IMR-90 (cell line): ENCODE measurements around the gene PKDCC. TPM values are rescaled to one million over a fixed set of nuclear protein-coding genes. Genes with fewer than 3 reads are reported as not detected.

Source experiments
- ATAC-seq: fragments of 200-7000 bp; cut with Tn5 transposase; 2 replicates; pipeline ENCODE4 v1.9.1; 2020; ENCODE audit warnings: low read depth, mild to moderate bottlenecking, moderate library complexity
- BruUV-seq: library from RNA; stranded (reverse); fragments of 400-500 nt; replicated peaks from 2 replicates; lab custom pipeline; 2021; lab: Mats Ljungman, UMichigan
- CTCF ChIA-PET: fragments of 300-600 bp; formaldehyde crosslinking; extraction: SDS; loops from one replicate; lab custom pipeline; 2021; ENCODE audit warnings: antibody characterized with exemption; lab: Yijun Ruan, JAX
- POLR2A ChIA-PET: fragments of 300-600 bp; sonication (Branson Sonifier 250); formaldehyde crosslinking; loops from one replicate; lab custom pipeline; 2022; ENCODE audit warnings: antibody characterized with exemption; ENCODE audit not compliant: unreplicated experiment; lab: Charles Lee
- DNase-seq: peaks from one replicate; pipeline ENCODE4 v3.0.0; 2013
- H2AFZ ChIP-seq: replicated peaks from 2 replicates; pipeline ENCODE3; 2013; ENCODE audit warnings: low read length, mild to moderate bottlenecking; ENCODE audit not compliant: poor library complexity
- H2AK5ac ChIP-seq: 2 replicates; pipeline ENCODE4 v1.6.1; 2013; ENCODE audit warnings: low read depth, low read length, inconsistent platforms
- H2AK9ac ChIP-seq: replicated peaks from 2 replicates; pipeline ENCODE3; 2013; ENCODE audit warnings: mild to moderate bottlenecking, low read depth, low read length, moderate library complexity; ENCODE audit not compliant: poor library complexity
- H2BK120ac ChIP-seq: 2 replicates; pipeline ENCODE4 v1.6.1; 2013; ENCODE audit warnings: low read depth, low read length, inconsistent platforms
- H2BK15ac ChIP-seq: 3 replicates; pipeline ENCODE4 v1.6.1; 2013; ENCODE audit warnings: low read depth, low read length, inconsistent platforms
- H2BK20ac ChIP-seq: 2 replicates; pipeline ENCODE4 v1.6.1; 2013; ENCODE audit warnings: low read depth, mild to moderate bottlenecking, inconsistent platforms, low read length, moderate library complexity
- H2BK5ac ChIP-seq: 2 replicates; pipeline ENCODE4 v1.6.1; 2013; ENCODE audit warnings: mild to moderate bottlenecking, low read depth, low read length, inconsistent platforms; ENCODE audit not compliant: poor library complexity, severe bottlenecking
- H3K14ac ChIP-seq: replicated peaks from 2 replicates; pipeline ENCODE4 v1.6.1; 2013; ENCODE audit warnings: low read depth, low read length, inconsistent platforms
- H3K18ac ChIP-seq: 2 replicates; pipeline ENCODE4 v1.6.1; 2013; ENCODE audit warnings: low read depth, low read length, control low read depth
- H3K23ac ChIP-seq: 2 replicates; pipeline ENCODE4 v1.6.1; 2013; ENCODE audit warnings: low read depth, low read length, inconsistent platforms
- H3K27ac ChIP-seq: 2 replicates; pipeline ENCODE4 v1.5.1; 2013; ENCODE audit warnings: mild to moderate bottlenecking, control low read depth, low read length; ENCODE audit not compliant: insufficient read depth
- H3K27me3 ChIP-seq: 2 replicates; pipeline ENCODE4 v1.6.1; 2013; ENCODE audit warnings: low read length; ENCODE audit not compliant: control insufficient read depth, insufficient read depth
- H3K36me3 ChIP-seq: 2 replicates; pipeline ENCODE4 v1.6.1; 2013; ENCODE audit warnings: low read length, mixed read lengths; ENCODE audit not compliant: control insufficient read depth, insufficient read depth
- H3K4ac ChIP-seq: 2 replicates; pipeline ENCODE4 v1.6.1; 2013; ENCODE audit warnings: low read depth, low read length, inconsistent platforms
- H3K4me1 ChIP-seq: 2 replicates; pipeline ENCODE4 v1.6.1; 2013; ENCODE audit warnings: low read length, mixed read lengths; ENCODE audit not compliant: control insufficient read depth, insufficient read depth
- H3K4me2 ChIP-seq: 2 replicates; pipeline ENCODE4 v1.6.1; 2013; ENCODE audit warnings: low read depth, mild to moderate bottlenecking, control low read depth, low read length, moderate library complexity
- H3K4me3 ChIP-seq: 2 replicates; pipeline ENCODE4 v1.5.1; 2013; ENCODE audit warnings: low read depth, mild to moderate bottlenecking, control low read depth, low read length, moderate library complexity; ENCODE audit not compliant: insufficient read depth
- H3K56ac ChIP-seq: 2 replicates; pipeline ENCODE4 v1.6.1; 2013; ENCODE audit warnings: low read length, inconsistent platforms; ENCODE audit not compliant: insufficient read depth; ENCODE audit errors: extremely low read depth
- H3K79me1 ChIP-seq, 2 experiments: 2 replicates each; pipeline ENCODE4 v1.6.1; 2013; ENCODE audit warnings: low read length in 2 of 2, inconsistent platforms in 1 of 2, low read depth in 1 of 2
- H3K9ac ChIP-seq: 2 replicates; pipeline ENCODE4 v1.6.1; 2013; ENCODE audit warnings: low read depth, low read length, control low read depth
- H3K9me1 ChIP-seq: 2 replicates; pipeline ENCODE4 v1.6.1; 2013; ENCODE audit warnings: low read length, inconsistent platforms; ENCODE audit not compliant: insufficient read depth
- H3K9me3 ChIP-seq: 2 replicates; pipeline ENCODE4 v1.6.1; 2013; ENCODE audit warnings: low read length; ENCODE audit not compliant: control insufficient read depth, insufficient read depth
- H4K20me1 ChIP-seq: 2 replicates; pipeline ENCODE4 v1.6.1; 2013; ENCODE audit warnings: low read length, inconsistent platforms; ENCODE audit not compliant: insufficient read depth
- H4K5ac ChIP-seq: 2 replicates; pipeline ENCODE4 v1.6.1; 2013; ENCODE audit warnings: mild to moderate bottlenecking, low read depth, low read length, control low read depth
- H4K8ac ChIP-seq, 2 experiments: 2 replicates each; pipeline ENCODE4 v1.6.1; 2013; ENCODE audit warnings: low read depth in 2 of 2, low read length in 2 of 2, control low read depth in 1 of 2, inconsistent platforms in 1 of 2
- H4K91ac ChIP-seq: 2 replicates; pipeline ENCODE4 v1.6.1; 2013; ENCODE audit warnings: low read depth, low read length, inconsistent platforms; ENCODE audit not compliant: insufficient read depth
- BHLHE40 ChIP-seq: fragments of 150-350 bp; IDR thresholded peaks from 2 replicates; pipeline ENCODE4 v1.6.1; 2016; ENCODE audit warnings: mild to moderate bottlenecking, low read depth, low read length
- CEBPB ChIP-seq: IDR thresholded peaks from 2 replicates; pipeline ENCODE4 v1.6.1; 2012; ENCODE audit warnings: low read depth, low read length, improper control_type of control experiment
- CHD1 ChIP-seq: IDR thresholded peaks from 2 replicates; pipeline ENCODE4 v1.6.1; 2012; ENCODE audit warnings: low read depth, low read length, improper control_type of control experiment
- ELK1 ChIP-seq: fragments of 150-350 bp; IDR thresholded peaks from 2 replicates; pipeline ENCODE4 v1.6.1; 2016; ENCODE audit warnings: low read depth, mild to moderate bottlenecking, low read length, moderate library complexity, borderline replicate concordance
- FOS ChIP-seq: fragments of 150-350 bp; IDR thresholded peaks from 2 replicates; pipeline ENCODE4 v1.6.1; 2016; ENCODE audit warnings: low read depth, low read length
- MAFK ChIP-seq: IDR thresholded peaks from 2 replicates; pipeline ENCODE4 v1.6.1; 2012; ENCODE audit warnings: low read depth, low read length, improper control_type of control experiment
- MAZ ChIP-seq: IDR thresholded peaks from 2 replicates; pipeline ENCODE4 v1.6.1; 2012; ENCODE audit warnings: low read depth, mild to moderate bottlenecking, low read length, improper control_type of control experiment, moderate library complexity, borderline replicate concordance
- MXI1 ChIP-seq: IDR thresholded peaks from 2 replicates; pipeline ENCODE4 v1.6.1; 2012; ENCODE audit warnings: low read depth, mild to moderate bottlenecking, low read length, moderate library complexity, borderline replicate concordance
- NFE2L2 ChIP-seq: fragments of 150-350 bp; IDR thresholded peaks from 2 replicates; pipeline ENCODE4 v1.6.1; 2016; ENCODE audit warnings: low read depth, mild to moderate bottlenecking, low read length
- POLR2A ChIP-seq: IDR thresholded peaks from 2 replicates; pipeline ENCODE4 v1.6.1; 2012; ENCODE audit warnings: mild to moderate bottlenecking, low read depth, low read length
- RFX5 ChIP-seq: IDR thresholded peaks from 2 replicates; pipeline ENCODE4 v1.8.0; 2012; ENCODE audit warnings: low read depth, mild to moderate bottlenecking, low read length, moderate library complexity
- SMC3 ChIP-seq: fragments of 150-350 bp; IDR thresholded peaks from 2 replicates; pipeline ENCODE4 v1.6.1; 2016; ENCODE audit warnings: low read depth, mild to moderate bottlenecking, antibody characterized with exemption, low read length, moderate library complexity
- WGBS, 2 experiments: methylation state at CpG; one replicate each; pipeline versions ENCODE4 v1.1.5 to v1.1.7; 2013; ENCODE audit warnings: missing lambda C conversion rate in 2 of 2; ENCODE audit not compliant: insufficient read length in 1 of 2; ENCODE audit errors: extremely low coverage in 2 of 2; 5-methylcytosine and 5-hydroxymethylcytosine counted together
- dilution Hi-C: fragments of 300-500 bp; cut with HindIII; formaldehyde crosslinking; loops from one replicate; pipeline ENCODE4 v1.14.3; 2018; ENCODE audit warnings: low sequenced_read_pairs; ENCODE audit not compliant: unreplicated experiment
- in situ Hi-C: fragments of 300-500 bp; cut with MboI; formaldehyde crosslinking; loops from 3 replicates; pipeline ENCODE4 v1.14.3; 2019; ENCODE audit warnings: low sequenced_read_pairs, inconsistent platforms, mixed read lengths
- intact Hi-C: fragments of 100-400 bp; cut with micrococcal nuclease; formaldehyde crosslinking; loops from 2 replicates; pipeline ENCODE4 v1.10.0; 2022
- polyA plus RNA-seq, 3 experiments: library from polyadenylated mRNA; depleted of rRNA; stranded (reverse); fragments of >200 nt; gene quantifications; 2 replicates each; pipeline ENCODE4 v1.2.3, GENCODE V29; 2012; ENCODE audit warnings: low replicate concordance in 1 of 3
- total RNA-seq: library from RNA; depleted of rRNA; stranded (reverse); fragments of >200 nt; gene quantifications from 2 replicates; pipeline ENCODE4 v1.2.3, GENCODE V29; 2012
- TF ChIP-seq, protein P1 (sequence below): fragments of 150-350 bp; IDR thresholded peaks from 2 replicates; pipeline ENCODE4 v1.6.1; 2017; ENCODE audit warnings: mild to moderate bottlenecking, antibody characterized with exemption, low read length, low read depth

The PKDCC gene
- total and polyA plus RNA-seq, 2 of the 4 experiments (the other 2 are of a cell fraction), result 55.6 to 95.7 TPM

GRCh38 chr2:42063431-42064171 lies 15.8 kb downstream of the PKDCC start (continued):
- TF ChIP-seq ELK1, result no peak
- TF ChIP-seq POLR2A, result no peak

GRCh38 chr2:42064417-42064942 lies 16.7 kb downstream of the PKDCC start:
- H3K23ac ChIP-seq, result peak overlapping the region; percentile 92
- peak overlapping the region; percentile 89 for H3K18ac ChIP-seq
- peak overlapping the region; percentile 99 for H2BK120ac ChIP-seq
- peak overlapping the region; percentile 97 for H4K5ac ChIP-seq
- peaks cover 10% of the 10 kb centered on the region; the same call in 1 of the 2 replicates for H3K36me3 ChIP-seq
- DNase-seq (peak; percentile 96), ATAC-seq (peak; percentile 77)
- dilution Hi-C loops, result no loop called here
- H3K27ac ChIP-seq, result peak overlapping the region; percentile 95; the same call in 1 of the 2 replicates
- no peaks in the 10 kb centered on the region for H4K20me1 ChIP-seq
- peak overlapping the region; percentile 96 for H2BK20ac ChIP-seq
- peak overlapping the region; percentile 62; the same call in 2 of the 3 replicates for H2BK15ac ChIP-seq
- H3K4me1 ChIP-seq, result peaks cover 28% of the 10 kb centered on the region
- peak overlapping the region; percentile 50 to 76; a peak in 3 of 4 replicates for H4K8ac ChIP-seq
- peak overlapping the region; percentile 78 for H3K56ac ChIP-seq
- H2AK9ac ChIP-seq, result no peak overlapping the region
- intact Hi-C loops, result loop anchor here (2.0 kb wide), 1 partner anchor 20 kb away; no protein-coding TSS in a partner anchor
- H2AK5ac ChIP-seq, result peak overlapping the region; percentile 92; the same call in 1 of the 2 replicates
- peak overlapping the region; percentile 61; the same call in 1 of the 2 replicates for H3K9ac ChIP-seq
- peaks cover 0 to 7% of the 10 kb centered on the region in 2 experiments; a peak in 1 of 4 replicates for H3K79me1 ChIP-seq
- peaks cover 31% of the 10 kb centered on the region for H3K9me1 ChIP-seq
- peak overlapping the region; percentile 30 for H3K4me2 ChIP-seq
- in situ Hi-C loops, result no loop called here
- ChIA-PET POLR2A (interaction anchor here (0.5 to 1.0 kb wide), 2 partner anchors 12 to 17 kb away, joined by 3 to 4 read pairs; partner anchors contain the start of gene PKDCC), CTCF (interaction anchor here (1.3 kb wide), 1 partner anchor 195 kb away, joined by 3 read pairs; no protein-coding TSS in a partner anchor)
- H3K4me3 ChIP-seq, result no peak overlapping the region
- no CpG with 5 or more reads among the region's 8 CpGs for WGBS, 2 experiments
- H3K9me3 ChIP-seq, result no peaks in the 10 kb centered on the region
- no TSS peak for BruUV-seq
- H4K91ac ChIP-seq, result peak overlapping the region; percentile 92
- H2AFZ ChIP-seq, result no peak overlapping the region
- peak overlapping the region; percentile 95 for H2BK5ac ChIP-seq
- peak overlapping the region; percentile 94 for H3K4ac ChIP-seq
- H3K14ac ChIP-seq, result peak overlapping the region; percentile 76
- no peaks in the 10 kb centered on the region for H3K27me3 ChIP-seq
- peak; percentile 81 for TF ChIP-seq FOS
- TF ChIP-seq SMC3, result no peak
- TF ChIP-seq RFX5, result no peak
- TF ChIP-seq CHD1, result no peak
- TF ChIP-seq, protein P1, sequence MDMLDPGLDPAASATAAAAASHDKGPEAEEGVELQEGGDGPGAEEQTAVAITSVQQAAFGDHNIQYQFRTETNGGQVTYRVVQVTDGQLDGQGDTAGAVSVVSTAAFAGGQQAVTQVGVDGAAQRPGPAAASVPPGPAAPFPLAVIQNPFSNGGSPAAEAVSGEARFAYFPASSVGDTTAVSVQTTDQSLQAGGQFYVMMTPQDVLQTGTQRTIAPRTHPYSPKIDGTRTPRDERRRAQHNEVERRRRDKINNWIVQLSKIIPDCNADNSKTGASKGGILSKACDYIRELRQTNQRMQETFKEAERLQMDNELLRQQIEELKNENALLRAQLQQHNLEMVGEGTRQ, result no peak
- no peak for TF ChIP-seq NFE2L2
- no peak for TF ChIP-seq MXI1
- TF ChIP-seq CEBPB, result no peak
- TF ChIP-seq MAFK, result peak; percentile 64
- TF ChIP-seq MAZ, result no peak
- peak; percentile 67 for TF ChIP-seq BHLHE40
